ENCODE measurements around the gene USP20. TPM values are rescaled to one million over a fixed set of nuclear protein-coding genes. Genes with fewer than 3 reads are reported as not detected.

The USP20 gene
- total RNA-seq, 1 donor from 2014 or later = 41.2 TPM

- no peak overlapping the region for H3K27ac Mint-ChIP-seq
- H3K27me3 Mint-ChIP-seq = no peaks in the 10 kb centered on the region
- peaks cover 20% of the 10 kb centered on the region for H3K4me1 Mint-ChIP-seq (ENCODE audit: low read depth)
- TF ChIP-seq, protein P1, sequence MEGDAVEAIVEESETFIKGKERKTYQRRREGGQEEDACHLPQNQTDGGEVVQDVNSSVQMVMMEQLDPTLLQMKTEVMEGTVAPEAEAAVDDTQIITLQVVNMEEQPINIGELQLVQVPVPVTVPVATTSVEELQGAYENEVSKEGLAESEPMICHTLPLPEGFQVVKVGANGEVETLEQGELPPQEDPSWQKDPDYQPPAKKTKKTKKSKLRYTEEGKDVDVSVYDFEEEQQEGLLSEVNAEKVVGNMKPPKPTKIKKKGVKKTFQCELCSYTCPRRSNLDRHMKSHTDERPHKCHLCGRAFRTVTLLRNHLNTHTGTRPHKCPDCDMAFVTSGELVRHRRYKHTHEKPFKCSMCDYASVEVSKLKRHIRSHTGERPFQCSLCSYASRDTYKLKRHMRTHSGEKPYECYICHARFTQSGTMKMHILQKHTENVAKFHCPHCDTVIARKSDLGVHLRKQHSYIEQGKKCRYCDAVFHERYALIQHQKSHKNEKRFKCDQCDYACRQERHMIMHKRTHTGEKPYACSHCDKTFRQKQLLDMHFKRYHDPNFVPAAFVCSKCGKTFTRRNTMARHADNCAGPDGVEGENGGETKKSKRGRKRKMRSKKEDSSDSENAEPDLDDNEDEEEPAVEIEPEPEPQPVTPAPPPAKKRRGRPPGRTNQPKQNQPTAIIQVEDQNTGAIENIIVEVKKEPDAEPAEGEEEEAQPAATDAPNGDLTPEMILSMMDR (IDR thresholded peaks at IDR 0.05; ENCODE audit: unreplicated experiment) = no peak
- no peaks in the 10 kb centered on the region for H3K9me3 Mint-ChIP-seq (ENCODE audit: low read depth)
- peaks cover 3% of the 10 kb centered on the region for H3K36me3 Mint-ChIP-seq (ENCODE audit: insufficient read depth)
- no peak overlapping the region for H3K4me3 Mint-ChIP-seq (ENCODE audit: low read depth)
- no peak for DNase-seq (ENCODE audit: low spot score, unreplicated experiment)
Observed at GRCh38 chr9:129838707-129839259, 3.5 kb downstream of the USP20 start.

- Mint-ChIP-seq H3K4me3 (ENCODE audit: low read depth) (no peak overlapping the region), H3K27me3 (no peaks in the 10 kb centered on the region), H3K36me3 (ENCODE audit: insufficient read depth) (peaks cover 3% of the 10 kb centered on the region), H3K9me3 (ENCODE audit: low read depth) (no peaks in the 10 kb centered on the region), H3K4me1 (ENCODE audit: low read depth) (peaks cover 14% of the 10 kb centered on the region), H3K27ac (peak overlapping the region; percentile 54)
- TF ChIP-seq, protein P1 (IDR thresholded peaks at IDR 0.05; ENCODE audit: unreplicated experiment) = no peak
- no peak for DNase-seq (ENCODE audit: low spot score, unreplicated experiment)
Observed at GRCh38 chr9:129839324-129840023, 4.2 kb downstream of the USP20 start.

- H3K27ac Mint-ChIP-seq = no peak overlapping the region
- H3K36me3 Mint-ChIP-seq (ENCODE audit: insufficient read depth) = peaks cover 3% of the 10 kb centered on the region
- H3K9me3 Mint-ChIP-seq (ENCODE audit: low read depth) = no peaks in the 10 kb centered on the region
- no peak overlapping the region for H3K4me3 Mint-ChIP-seq (ENCODE audit: low read depth)
- H3K4me1 Mint-ChIP-seq (ENCODE audit: low read depth) = peaks cover 12% of the 10 kb centered on the region
- no peaks in the 10 kb centered on the region for H3K27me3 Mint-ChIP-seq
- TF ChIP-seq, protein P1 (IDR thresholded peaks at IDR 0.05; ENCODE audit: unreplicated experiment) = no peak
- no peak for DNase-seq (ENCODE audit: low spot score, unreplicated experiment)
Observed at GRCh38 chr9:129840034-129840433, 4.8 kb downstream of the USP20 start.

DNA sequence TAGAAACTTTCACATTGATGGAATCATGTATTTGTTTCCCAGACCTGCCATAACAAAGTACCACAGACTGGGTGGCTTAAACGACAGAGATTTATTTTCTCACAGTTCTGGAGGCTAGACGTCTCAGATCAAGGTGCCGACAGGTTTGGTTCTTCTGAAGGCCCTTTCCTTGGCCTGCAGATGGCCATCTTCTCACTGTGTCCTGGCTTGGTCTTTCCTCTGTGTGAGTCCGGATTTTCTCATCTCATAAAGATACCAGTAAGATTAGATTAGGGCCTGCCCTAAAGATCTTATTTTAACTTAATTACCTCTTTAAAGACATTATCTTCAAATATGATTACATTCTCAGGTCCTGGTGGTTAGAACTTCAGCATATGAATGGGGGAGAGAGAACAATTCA lies 5.8 kb downstream of the USP20 start:
- Mint-ChIP-seq H3K27me3 (no peaks in the 10 kb centered on the region), H3K36me3 (ENCODE audit: insufficient read depth) (peaks cover 3% of the 10 kb centered on the region), H3K4me3 (ENCODE audit: low read depth) (no peak overlapping the region), H3K4me1 (ENCODE audit: low read depth) (peaks cover 8% of the 10 kb centered on the region), H3K9me3 (ENCODE audit: low read depth) (no peaks in the 10 kb centered on the region), H3K27ac (peak overlapping the region; percentile 62)
- DNase-seq (ENCODE audit: low spot score, unreplicated experiment) = no peak
- TF ChIP-seq, protein P1 (IDR thresholded peaks at IDR 0.05; ENCODE audit: unreplicated experiment) = no peak

- Mint-ChIP-seq H3K27me3 (no peaks in the 10 kb centered on the region), H3K9me3 (ENCODE audit: low read depth) (no peaks in the 10 kb centered on the region), H3K4me1 (ENCODE audit: low read depth) (no peaks in the 10 kb centered on the region), H3K27ac (no peak overlapping the region), H3K36me3 (ENCODE audit: insufficient read depth) (peaks cover 6% of the 10 kb centered on the region), H3K4me3 (ENCODE audit: low read depth) (no peak overlapping the region)
- no peak for DNase-seq (ENCODE audit: low spot score, unreplicated experiment)
- TF ChIP-seq, protein P1 (IDR thresholded peaks at IDR 0.05; ENCODE audit: unreplicated experiment) = no peak
Observed at GRCh38 chr9:129845373-129845772, 10.1 kb downstream of the USP20 start.

Data from progenitor cell of endocrine pancreas (in vitro differentiated cells).